IMR-90 (cell line): ENCODE results near the gene CRLF1. TPM values are rescaled to one million over a fixed set of nuclear protein-coding genes. Genes with fewer than 3 reads are reported as not detected.
A peak's percentile ranks its signal among the peaks of the same experiment; 100 is the strongest.

ENCODE experiments used
- ATAC-seq: fragments of 200-7000 bp; cut with Tn5 transposase; 2 replicates; pipeline ENCODE4 v1.9.1; 2020; ENCODE audit warnings: low read depth, mild to moderate bottlenecking, moderate library complexity
- BruUV-seq: library from RNA; stranded (reverse); fragments of 400-500 nt; replicated peaks from 2 replicates; lab custom pipeline; 2021; lab: Mats Ljungman, UMichigan
- CTCF ChIA-PET: fragments of 300-600 bp; formaldehyde crosslinking; extraction: SDS; loops from one replicate; lab custom pipeline; 2021; ENCODE audit warnings: antibody characterized with exemption; lab: Yijun Ruan, JAX
- POLR2A ChIA-PET: fragments of 300-600 bp; sonication (Branson Sonifier 250); formaldehyde crosslinking; loops from one replicate; lab custom pipeline; 2022; ENCODE audit warnings: antibody characterized with exemption; ENCODE audit not compliant: unreplicated experiment; lab: Charles Lee
- DNase-seq: peaks from one replicate; pipeline ENCODE4 v3.0.0; 2013
- H2AFZ ChIP-seq: replicated peaks from 2 replicates; pipeline ENCODE3; 2013; ENCODE audit warnings: low read length, mild to moderate bottlenecking; ENCODE audit not compliant: poor library complexity
- H2AK5ac ChIP-seq: 2 replicates; pipeline ENCODE4 v1.6.1; 2013; ENCODE audit warnings: low read depth, low read length, inconsistent platforms
- H2AK9ac ChIP-seq: replicated peaks from 2 replicates; pipeline ENCODE3; 2013; ENCODE audit warnings: mild to moderate bottlenecking, low read depth, low read length, moderate library complexity; ENCODE audit not compliant: poor library complexity
- H2BK120ac ChIP-seq: 2 replicates; pipeline ENCODE4 v1.6.1; 2013; ENCODE audit warnings: low read depth, low read length, inconsistent platforms
- H2BK15ac ChIP-seq: 3 replicates; pipeline ENCODE4 v1.6.1; 2013; ENCODE audit warnings: low read depth, low read length, inconsistent platforms
- H2BK20ac ChIP-seq: 2 replicates; pipeline ENCODE4 v1.6.1; 2013; ENCODE audit warnings: low read depth, mild to moderate bottlenecking, inconsistent platforms, low read length, moderate library complexity
- H2BK5ac ChIP-seq: 2 replicates; pipeline ENCODE4 v1.6.1; 2013; ENCODE audit warnings: mild to moderate bottlenecking, low read depth, low read length, inconsistent platforms; ENCODE audit not compliant: poor library complexity, severe bottlenecking
- H3K14ac ChIP-seq: replicated peaks from 2 replicates; pipeline ENCODE4 v1.6.1; 2013; ENCODE audit warnings: low read depth, low read length, inconsistent platforms
- H3K18ac ChIP-seq: 2 replicates; pipeline ENCODE4 v1.6.1; 2013; ENCODE audit warnings: low read depth, low read length, control low read depth
- H3K23ac ChIP-seq: 2 replicates; pipeline ENCODE4 v1.6.1; 2013; ENCODE audit warnings: low read depth, low read length, inconsistent platforms
- H3K27ac ChIP-seq: 2 replicates; pipeline ENCODE4 v1.5.1; 2013; ENCODE audit warnings: mild to moderate bottlenecking, control low read depth, low read length; ENCODE audit not compliant: insufficient read depth
- H3K27me3 ChIP-seq: 2 replicates; pipeline ENCODE4 v1.6.1; 2013; ENCODE audit warnings: low read length; ENCODE audit not compliant: control insufficient read depth, insufficient read depth
- H3K36me3 ChIP-seq: 2 replicates; pipeline ENCODE4 v1.6.1; 2013; ENCODE audit warnings: low read length, mixed read lengths; ENCODE audit not compliant: control insufficient read depth, insufficient read depth
- H3K4ac ChIP-seq: 2 replicates; pipeline ENCODE4 v1.6.1; 2013; ENCODE audit warnings: low read depth, low read length, inconsistent platforms
- H3K4me1 ChIP-seq: 2 replicates; pipeline ENCODE4 v1.6.1; 2013; ENCODE audit warnings: low read length, mixed read lengths; ENCODE audit not compliant: control insufficient read depth, insufficient read depth
- H3K4me2 ChIP-seq: 2 replicates; pipeline ENCODE4 v1.6.1; 2013; ENCODE audit warnings: low read depth, mild to moderate bottlenecking, control low read depth, low read length, moderate library complexity
- H3K4me3 ChIP-seq: 2 replicates; pipeline ENCODE4 v1.5.1; 2013; ENCODE audit warnings: low read depth, mild to moderate bottlenecking, control low read depth, low read length, moderate library complexity; ENCODE audit not compliant: insufficient read depth
- H3K56ac ChIP-seq: 2 replicates; pipeline ENCODE4 v1.6.1; 2013; ENCODE audit warnings: low read length, inconsistent platforms; ENCODE audit not compliant: insufficient read depth; ENCODE audit errors: extremely low read depth
- H3K79me1 ChIP-seq, 2 experiments: 2 replicates each; pipeline ENCODE4 v1.6.1; 2013; ENCODE audit warnings: low read length in 2 of 2, inconsistent platforms in 1 of 2, low read depth in 1 of 2
- H3K9ac ChIP-seq: 2 replicates; pipeline ENCODE4 v1.6.1; 2013; ENCODE audit warnings: low read depth, low read length, control low read depth
- H3K9me1 ChIP-seq: 2 replicates; pipeline ENCODE4 v1.6.1; 2013; ENCODE audit warnings: low read length, inconsistent platforms; ENCODE audit not compliant: insufficient read depth
- H3K9me3 ChIP-seq: 2 replicates; pipeline ENCODE4 v1.6.1; 2013; ENCODE audit warnings: low read length; ENCODE audit not compliant: control insufficient read depth, insufficient read depth
- H4K20me1 ChIP-seq: 2 replicates; pipeline ENCODE4 v1.6.1; 2013; ENCODE audit warnings: low read length, inconsistent platforms; ENCODE audit not compliant: insufficient read depth
- H4K5ac ChIP-seq: 2 replicates; pipeline ENCODE4 v1.6.1; 2013; ENCODE audit warnings: mild to moderate bottlenecking, low read depth, low read length, control low read depth
- H4K8ac ChIP-seq, 2 experiments: 2 replicates each; pipeline ENCODE4 v1.6.1; 2013; ENCODE audit warnings: low read depth in 2 of 2, low read length in 2 of 2, control low read depth in 1 of 2, inconsistent platforms in 1 of 2
- H4K91ac ChIP-seq: 2 replicates; pipeline ENCODE4 v1.6.1; 2013; ENCODE audit warnings: low read depth, low read length, inconsistent platforms; ENCODE audit not compliant: insufficient read depth
- BHLHE40 ChIP-seq: fragments of 150-350 bp; IDR thresholded peaks from 2 replicates; pipeline ENCODE4 v1.6.1; 2016; ENCODE audit warnings: mild to moderate bottlenecking, low read depth, low read length
- CEBPB ChIP-seq: IDR thresholded peaks from 2 replicates; pipeline ENCODE4 v1.6.1; 2012; ENCODE audit warnings: low read depth, low read length, improper control_type of control experiment
- FOS ChIP-seq: fragments of 150-350 bp; IDR thresholded peaks from 2 replicates; pipeline ENCODE4 v1.6.1; 2016; ENCODE audit warnings: low read depth, low read length
- MAZ ChIP-seq: IDR thresholded peaks from 2 replicates; pipeline ENCODE4 v1.6.1; 2012; ENCODE audit warnings: low read depth, mild to moderate bottlenecking, low read length, improper control_type of control experiment, moderate library complexity, borderline replicate concordance
- MXI1 ChIP-seq: IDR thresholded peaks from 2 replicates; pipeline ENCODE4 v1.6.1; 2012; ENCODE audit warnings: low read depth, mild to moderate bottlenecking, low read length, moderate library complexity, borderline replicate concordance
- POLR2A ChIP-seq: IDR thresholded peaks from 2 replicates; pipeline ENCODE4 v1.6.1; 2012; ENCODE audit warnings: mild to moderate bottlenecking, low read depth, low read length
- RAD21 ChIP-seq: IDR thresholded peaks from 2 replicates; pipeline ENCODE4 v1.6.1; 2012; ENCODE audit warnings: low read length, improper control_type of control experiment
- RCOR1 ChIP-seq: IDR thresholded peaks from 2 replicates; pipeline ENCODE4 v1.6.1; 2012; ENCODE audit warnings: mild to moderate bottlenecking, low read length, improper control_type of control experiment; ENCODE audit not compliant: insufficient replicate concordance
- RFX5 ChIP-seq: IDR thresholded peaks from 2 replicates; pipeline ENCODE4 v1.8.0; 2012; ENCODE audit warnings: low read depth, mild to moderate bottlenecking, low read length, moderate library complexity
- USF2 ChIP-seq: fragments of 150-350 bp; IDR thresholded peaks from 2 replicates; pipeline ENCODE4 v1.6.1; 2017; ENCODE audit warnings: mild to moderate bottlenecking, antibody characterized with exemption, low read length, low read depth
- WGBS, 2 experiments: methylation state at CpG; one replicate each; pipeline versions ENCODE4 v1.1.5 to v1.1.7; 2013; ENCODE audit warnings: missing lambda C conversion rate in 2 of 2; ENCODE audit not compliant: insufficient read length in 1 of 2; ENCODE audit errors: extremely low coverage in 2 of 2; 5-methylcytosine and 5-hydroxymethylcytosine counted together
- dilution Hi-C: fragments of 300-500 bp; cut with HindIII; formaldehyde crosslinking; loops from one replicate; pipeline ENCODE4 v1.14.3; 2018; ENCODE audit warnings: low sequenced_read_pairs; ENCODE audit not compliant: unreplicated experiment
- in situ Hi-C: fragments of 300-500 bp; cut with MboI; formaldehyde crosslinking; loops from 3 replicates; pipeline ENCODE4 v1.14.3; 2019; ENCODE audit warnings: low sequenced_read_pairs, inconsistent platforms, mixed read lengths
- intact Hi-C: fragments of 100-400 bp; cut with micrococcal nuclease; formaldehyde crosslinking; loops from 2 replicates; pipeline ENCODE4 v1.10.0; 2022
- polyA plus RNA-seq, 3 experiments: library from polyadenylated mRNA; depleted of rRNA; stranded (reverse); fragments of >200 nt; gene quantifications; 2 replicates each; pipeline ENCODE4 v1.2.3, GENCODE V29; 2012; ENCODE audit warnings: low replicate concordance in 1 of 3
- total RNA-seq: library from RNA; depleted of rRNA; stranded (reverse); fragments of >200 nt; gene quantifications from 2 replicates; pipeline ENCODE4 v1.2.3, GENCODE V29; 2012

Gene CRLF1
- total and polyA plus RNA-seq, 2 of the 4 experiments (the other 2 are of a cell fraction), result 0.18 to 3.1 TPM

GRCh38 chr19:18557411-18558201, 49.0 kb downstream of the CRLF1 start, which contains the start of gene KXD1:
KXD1 (plus strand) TSS chr19:18557870; CDS start chr19:18562057, 4,187 bp downstream.
- intact Hi-C loops, result loop anchor here (1.0 to 5.0 kb wide), 2 partner anchors 35 to 105 kb away; partner anchors contain the start of gene ELL
- ChIA-PET POLR2A (interaction anchor here (0.7 to 1.0 kb wide), 2 partner anchors 91 to 385 kb away, joined by 3 to 16 read pairs; no protein-coding TSS in a partner anchor), CTCF (interaction anchor here (0.5 to 1.1 kb wide), 3 partner anchors 31 to 38 kb away, joined by 3 to 4 read pairs (median 3); partner anchors contain the start of gene REX1BD)
- peak; percentile 99 for DNase-seq
- no TSS peak for BruUV-seq
- Histone ChIP-seq H2BK5ac (peak within 1 kb of the TSS; percentile 69), H3K4me1 (0 out of 2 replicates have a peak, but pooled peaks cover 2% of the 10 kb centered on the region), H2AK9ac (peak within 1 kb of the TSS; percentile 100), H3K56ac (peak within 1 kb of the TSS; percentile 83), H2BK15ac (no peak within 1 kb of the TSS), H2AK5ac (peak within 1 kb of the TSS; percentile 90), H3K4me3 (peak within 1 kb of the TSS; percentile 76), H3K9me3 (no peaks in the 10 kb centered on the region), H3K4me2 (peak within 1 kb of the TSS; percentile 80), H3K27me3 (no peaks in the 10 kb centered on the region), H3K23ac (peak within 1 kb of the TSS; percentile 90), H4K20me1 (no peaks in the 10 kb centered on the region), H2AFZ (peak within 1 kb of the TSS; percentile 96), H3K36me3 (peaks cover 10% of the 10 kb centered on the region), H2BK120ac (peak within 1 kb of the TSS; percentile 29; the same call in 1 of the 2 replicates), H3K9ac (peak within 1 kb of the TSS; percentile 81), H3K79me1 (peaks cover 14 to 39% of the 10 kb centered on the region in 2 experiments), H3K18ac (peak within 1 kb of the TSS; percentile 41), H3K27ac (peak within 1 kb of the TSS; percentile 65), H3K9me1 (0 out of 2 replicates have a peak, but pooled peaks cover 2% of the 10 kb centered on the region), H3K4ac (peak within 1 kb of the TSS; percentile 96), H3K14ac (peak within 1 kb of the TSS; percentile 92), H2BK20ac (no peak within 1 kb of the TSS), H4K8ac (peak within 1 kb of the TSS; percentile 85 to 99), H4K5ac (peak within 1 kb of the TSS; percentile 94), H4K91ac (peak within 1 kb of the TSS; percentile 88)
- in situ Hi-C loops, result no loop called here
- 0% methylated on average over 33 of the region's 58 CpGs; no CpG with 5 or more reads in 1 of the 2 experiments for WGBS, 2 experiments
- peak; percentile 100 for ATAC-seq
- TF ChIP-seq POLR2A, result peak; percentile 72
- TF ChIP-seq FOS, result no peak
- TF ChIP-seq MXI1, result peak; percentile 80; the same call in 1 of the 2 replicates
- peak; percentile 29 for TF ChIP-seq CEBPB
- peak; percentile 79; the same call in 1 of the 2 replicates for TF ChIP-seq MAZ
- no peak for TF ChIP-seq RAD21
- TF ChIP-seq RFX5, result peak; percentile 21; the same call in 1 of the 2 replicates
- peak; percentile 60 for TF ChIP-seq BHLHE40
- peak; percentile 20; the same call in 1 of the 2 replicates for TF ChIP-seq USF2
- peak; percentile 100 for TF ChIP-seq RCOR1
- dilution Hi-C loops, result no loop called here
